DMS53 (cell line): ENCODE measurements around the gene COL2A1.
A peak's percentile ranks its signal among the peaks of the same experiment; 100 is the strongest.
"Not testable (repeated sequence)": the region's sequence is repeated elsewhere in the genome, so short reads cannot be mapped to it uniquely, and the experiment has no call there.

ENCODE experiments used
- DNase-seq: peaks from one replicate; lab custom pipeline; 2025; lab: John Stamatoyannopoulos, UW

COL2A1 gene

DNA sequence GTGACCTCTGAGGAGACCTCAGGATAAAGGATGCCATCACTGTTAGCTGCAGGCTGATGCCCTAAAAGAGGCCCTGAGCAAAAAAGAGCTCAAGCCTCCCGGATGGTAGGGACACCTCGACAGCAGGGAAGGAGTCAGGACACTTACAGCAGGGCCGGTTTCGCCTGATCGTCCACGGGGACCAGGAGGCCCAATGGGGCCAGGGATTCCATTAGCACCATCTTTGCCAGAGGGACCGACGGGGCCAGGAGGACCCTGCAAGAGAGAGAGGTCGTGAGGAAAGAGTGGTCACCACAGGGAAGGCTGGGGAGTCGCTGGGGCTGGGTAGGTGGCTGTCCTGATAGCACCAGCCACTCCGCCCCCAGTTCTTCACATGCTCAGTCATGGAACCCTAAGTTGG lies 28.5 kb downstream of the COL2A1 start:
- DNase-seq = no peak

DNA sequence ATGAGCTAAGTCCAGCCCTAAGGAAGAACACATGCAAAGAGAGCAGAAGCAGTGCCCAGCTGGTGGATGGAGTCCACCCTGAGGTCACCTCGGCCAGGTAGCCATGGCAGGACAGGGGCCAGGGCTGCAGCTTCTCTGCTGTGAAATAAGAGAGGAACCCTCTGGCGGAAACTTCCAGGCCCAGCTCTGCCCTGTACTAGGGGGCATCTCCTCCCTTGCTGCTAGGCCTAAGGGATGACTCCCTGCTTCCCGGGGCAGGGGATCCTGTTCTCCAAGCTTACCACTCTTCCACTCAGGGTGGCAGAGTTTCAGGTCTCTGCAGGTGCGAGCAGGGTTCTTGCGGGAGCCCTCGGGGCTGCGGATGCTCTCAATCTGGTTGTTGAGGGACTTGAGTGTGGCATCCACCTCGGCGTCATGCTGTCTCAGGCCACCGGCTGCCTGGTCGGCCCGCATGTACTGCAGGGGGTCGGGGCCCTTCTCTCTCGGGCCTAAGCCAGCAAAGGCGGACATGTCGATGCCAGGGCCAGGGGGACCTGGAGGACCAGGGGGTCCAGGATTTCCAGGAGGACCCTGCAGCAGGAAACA lies 29.1 kb downstream of the COL2A1 start:
- no peak for DNase-seq

DNA sequence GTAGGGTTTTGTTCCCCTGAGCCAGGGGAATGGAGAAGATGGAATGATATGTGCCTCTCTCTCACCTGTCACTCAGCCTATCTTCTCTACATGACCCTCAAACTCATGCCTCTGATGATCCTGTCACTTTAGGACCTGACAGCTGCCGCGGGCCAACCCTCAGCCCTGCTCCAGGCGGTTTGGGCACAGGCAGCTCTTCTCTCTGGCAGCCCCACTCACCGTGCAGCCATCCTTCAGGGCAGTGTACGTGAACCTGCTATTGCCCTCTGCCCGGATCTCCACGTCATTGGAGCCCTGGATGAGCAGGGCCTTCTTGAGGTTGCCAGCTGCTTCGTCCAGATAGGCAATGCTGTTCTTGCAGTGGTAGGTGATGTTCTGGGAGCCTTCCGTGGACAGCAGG lies 30.4 kb downstream of the COL2A1 start:
- no peak for DNase-seq

DNA sequence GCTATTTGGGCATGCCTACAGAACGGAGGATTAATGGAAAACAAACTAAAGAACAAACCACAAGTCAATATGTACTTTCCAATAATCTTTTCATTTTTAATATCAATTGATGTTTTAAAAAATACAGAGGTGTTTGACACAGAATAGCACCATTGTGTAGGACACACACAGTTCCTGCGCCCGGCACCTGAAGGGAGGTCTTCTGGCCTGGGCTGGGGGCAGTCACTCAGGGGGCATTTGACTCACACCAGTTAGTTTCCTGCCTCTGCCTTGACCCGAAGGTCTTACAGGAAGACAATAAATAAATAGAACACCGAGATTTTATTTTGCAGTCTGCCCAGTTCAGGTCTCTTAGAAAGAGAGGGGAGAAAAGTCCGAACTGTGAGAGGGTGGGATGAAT lies 31.4 kb downstream of the COL2A1 start:
- DNase-seq = no peak

GRCh38 chr12:47970843-47971242 lies 33.4 kb downstream of the COL2A1 start:
- DNase-seq = no peak

DNA sequence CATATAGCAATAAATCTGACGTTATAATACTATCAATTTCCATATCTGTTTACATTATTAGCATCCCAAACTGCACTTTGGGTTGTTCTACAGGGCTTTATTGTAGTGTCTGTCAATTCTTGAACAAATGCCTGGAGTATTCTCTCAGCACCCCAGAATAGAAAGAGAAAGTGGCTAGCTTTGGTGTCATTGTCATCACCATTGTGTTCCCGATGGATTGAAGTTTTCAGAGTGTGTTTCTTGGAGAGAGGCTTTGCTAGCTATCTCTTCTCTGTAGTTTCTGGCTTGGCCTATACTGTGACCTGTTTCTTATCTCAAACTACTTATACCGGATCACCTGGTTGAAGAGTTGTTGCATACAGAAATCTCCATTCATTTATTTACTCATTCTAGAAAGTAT lies 34.4 kb downstream of the COL2A1 start:
- no peak for DNase-seq

DNA sequence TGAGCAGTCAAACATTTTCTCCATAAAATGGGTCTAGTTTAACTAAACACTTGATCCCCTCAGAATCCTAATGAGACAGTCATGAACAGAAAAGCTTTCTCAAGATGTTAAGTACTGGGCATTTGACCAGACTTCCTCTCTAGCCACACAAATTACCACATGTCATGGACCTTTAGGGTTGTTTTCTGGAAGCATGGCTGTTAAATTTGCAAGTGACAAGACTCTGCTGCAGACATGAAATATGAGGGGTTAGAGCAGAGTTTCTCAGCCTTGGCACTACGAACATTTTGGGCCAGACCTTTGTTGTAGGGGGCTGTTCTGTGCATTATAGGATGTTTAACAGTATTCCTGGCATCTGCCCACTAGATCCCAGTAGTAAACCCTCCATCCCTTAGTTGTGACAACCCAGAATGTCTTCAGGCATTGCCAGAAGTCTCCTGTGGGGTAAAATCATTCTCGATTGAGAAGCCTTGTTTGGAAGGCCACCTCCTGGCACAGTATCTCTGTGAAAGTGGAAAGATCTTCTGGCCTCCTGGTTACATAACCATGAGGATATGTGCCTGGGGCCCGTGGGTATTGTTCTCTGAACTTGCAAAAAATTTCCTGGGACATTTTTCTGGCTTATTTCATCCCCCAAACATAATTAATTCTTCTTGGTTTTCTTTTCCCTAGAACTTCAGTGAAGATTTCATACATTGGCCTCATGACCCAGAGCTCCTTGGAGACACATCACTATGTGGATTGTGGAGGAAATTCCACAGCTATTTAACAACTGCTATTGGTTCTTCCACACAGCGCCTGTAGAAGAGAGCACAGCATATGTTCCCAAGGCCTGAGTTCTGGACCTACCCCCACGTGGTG lies 36.6 kb downstream of the COL2A1 start:
- DNase-seq = no peak

GRCh38 chr12:47965581-47965980 lies 38.7 kb downstream of the COL2A1 start:
- DNase-seq = no peak

- DNase-seq = peak; percentile 74
Observed at GRCh38 chr12:47964106-47964728, 40.1 kb downstream of the COL2A1 start.

- DNase-seq = peak; percentile 98
Observed at GRCh38 chr12:47963340-47964040, 40.8 kb downstream of the COL2A1 start, which contains the start of gene TMEM106C. TMEM106C (plus strand) TSS chr12:47963596; CDS start chr12:47964237, 641 bp downstream.

GRCh38 chr12:47962198-47962597 lies 42.1 kb downstream of the COL2A1 start:
- no peak for DNase-seq

DNA sequence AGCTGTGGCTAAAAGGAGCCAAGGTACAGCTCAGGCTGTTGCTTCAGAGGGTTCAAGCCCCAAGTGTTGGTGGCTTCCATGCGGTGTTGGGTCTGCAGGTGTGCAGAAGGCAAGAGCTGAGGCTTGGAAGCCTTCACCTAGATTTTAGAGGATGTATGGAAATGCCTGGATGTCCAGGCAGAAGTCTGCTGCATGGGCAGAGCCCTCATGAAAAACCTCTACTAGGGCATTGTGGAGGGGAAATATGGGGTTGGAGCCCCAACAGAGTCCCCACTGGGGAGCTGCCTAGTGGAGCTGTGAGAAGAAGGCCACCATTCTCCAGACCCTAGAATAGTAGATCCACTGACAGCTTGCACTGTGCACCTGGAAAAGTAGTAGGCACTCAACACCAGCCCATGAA lies 46.6 kb downstream of the COL2A1 start:
- DNase-seq = not testable (repeated sequence)

DNA sequence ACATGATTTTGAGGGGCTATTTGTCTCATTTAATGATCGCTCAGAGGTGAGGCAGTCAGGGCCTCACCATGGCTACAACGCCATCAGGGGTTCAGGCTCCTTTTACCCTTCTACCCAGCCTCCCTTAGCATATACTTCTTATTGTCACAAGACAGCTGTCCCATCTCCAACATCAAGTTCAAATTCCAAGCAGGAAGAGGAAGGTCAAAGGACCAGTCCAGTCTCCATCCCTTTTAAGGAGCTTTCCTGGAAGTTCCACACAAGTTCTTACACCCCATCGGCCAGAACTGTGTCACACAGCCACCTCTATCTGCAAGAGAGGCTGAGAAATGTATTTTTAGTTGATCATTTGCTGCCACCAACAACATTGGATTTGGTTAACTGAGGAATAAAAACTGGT lies 49.2 kb downstream of the COL2A1 start:
- DNase-seq = no peak

DNA sequence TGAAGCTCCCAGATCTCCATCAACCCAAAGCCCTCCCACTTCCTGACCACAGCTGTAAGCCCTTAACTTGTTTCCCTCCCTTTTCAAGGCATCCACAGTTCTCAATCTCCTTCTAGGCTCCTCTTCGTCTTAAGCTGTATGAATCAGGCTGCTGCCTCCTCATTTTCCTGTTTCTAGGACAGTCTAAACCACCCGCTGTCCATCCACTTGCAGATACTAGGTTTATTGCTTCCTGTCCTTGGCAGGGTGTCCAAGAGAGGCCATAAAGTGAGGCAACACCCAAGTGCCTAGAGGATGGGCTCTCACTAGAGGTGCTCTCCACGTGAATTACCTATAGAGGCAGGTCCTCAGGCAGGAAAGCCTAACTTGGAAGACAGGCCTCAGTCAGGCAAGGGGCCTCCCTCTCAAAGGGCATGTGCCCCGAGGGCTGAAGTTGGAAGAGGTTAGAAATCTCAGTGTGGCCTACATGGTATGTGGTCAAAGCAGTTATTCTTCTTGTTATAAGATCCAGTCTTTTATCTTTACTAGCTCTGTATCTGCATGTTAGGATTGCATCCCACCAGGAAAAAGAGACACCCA lies 49.7 kb downstream of the COL2A1 start:
- DNase-seq = no peak

DNA sequence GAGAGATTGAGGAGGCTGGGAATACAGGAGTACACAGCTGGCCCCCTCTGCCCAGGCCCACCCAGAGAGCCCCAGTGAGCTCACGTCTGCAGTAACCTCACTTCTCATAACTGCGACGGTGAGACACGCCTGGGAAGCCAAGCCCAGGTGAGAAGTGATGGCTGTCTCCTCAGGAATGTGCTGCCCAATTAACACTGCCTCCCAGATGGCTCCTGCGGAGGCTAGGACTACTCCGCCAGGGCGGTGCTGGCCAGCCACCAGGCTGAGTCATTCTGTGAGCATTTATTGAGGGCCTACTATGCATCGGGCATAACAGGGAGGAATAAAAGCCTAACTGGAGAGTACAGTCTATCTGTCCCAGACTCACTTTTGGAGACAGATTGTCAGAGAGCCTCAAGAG lies 50.2 kb downstream of the COL2A1 start:
- DNase-seq = no peak

GRCh38 chr12:47950856-47951468 lies 53.3 kb downstream of the COL2A1 start:
- DNase-seq = peak; percentile 30

DNA sequence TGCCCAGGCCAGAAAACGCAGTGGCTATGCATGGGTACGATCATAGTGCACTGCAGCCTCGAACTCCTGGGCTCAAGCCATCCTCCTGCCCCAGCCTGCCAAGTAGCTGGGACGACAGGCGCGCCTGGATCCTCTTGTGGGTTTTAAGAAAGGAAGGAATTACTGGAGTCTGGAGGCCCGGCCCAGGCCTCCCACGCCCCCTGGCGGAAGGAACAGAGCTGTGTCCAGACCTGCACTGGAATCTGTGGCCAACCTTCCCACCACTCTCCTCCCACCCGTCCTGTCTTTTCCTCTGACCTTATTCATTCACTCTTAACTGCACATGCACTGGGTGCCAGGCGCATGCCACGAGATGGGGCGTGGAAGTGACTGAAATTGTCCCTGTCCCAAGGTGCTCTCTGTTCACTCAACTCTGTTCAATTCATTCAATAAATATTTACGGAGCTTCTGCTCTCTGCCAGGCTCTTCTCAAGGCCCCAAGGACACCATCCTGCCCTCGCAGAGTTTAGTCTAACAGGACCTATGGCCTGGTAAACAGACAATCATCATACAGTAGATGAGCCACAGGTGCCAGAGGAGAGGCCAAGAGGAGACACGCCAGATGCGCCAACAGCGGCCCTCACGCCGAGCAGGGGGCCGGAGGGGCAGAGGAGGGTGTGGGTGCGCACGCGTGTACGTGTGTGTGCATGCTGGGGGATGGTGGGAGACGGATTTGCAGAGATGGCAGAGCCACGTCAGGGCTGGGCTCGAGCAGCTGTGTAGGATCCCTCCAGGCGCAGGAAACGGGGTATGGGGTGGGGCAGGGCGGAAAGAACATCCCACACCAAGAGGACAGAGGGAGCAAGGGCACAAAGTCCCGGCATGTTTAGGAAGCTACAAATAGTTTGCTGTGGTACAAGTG lies 54.6 kb downstream of the COL2A1 start:
- DNase-seq = peak; percentile 95

- DNase-seq = no peak
Observed at GRCh38 chr12:47947341-47947740, 56.9 kb downstream of the COL2A1 start.

DNA sequence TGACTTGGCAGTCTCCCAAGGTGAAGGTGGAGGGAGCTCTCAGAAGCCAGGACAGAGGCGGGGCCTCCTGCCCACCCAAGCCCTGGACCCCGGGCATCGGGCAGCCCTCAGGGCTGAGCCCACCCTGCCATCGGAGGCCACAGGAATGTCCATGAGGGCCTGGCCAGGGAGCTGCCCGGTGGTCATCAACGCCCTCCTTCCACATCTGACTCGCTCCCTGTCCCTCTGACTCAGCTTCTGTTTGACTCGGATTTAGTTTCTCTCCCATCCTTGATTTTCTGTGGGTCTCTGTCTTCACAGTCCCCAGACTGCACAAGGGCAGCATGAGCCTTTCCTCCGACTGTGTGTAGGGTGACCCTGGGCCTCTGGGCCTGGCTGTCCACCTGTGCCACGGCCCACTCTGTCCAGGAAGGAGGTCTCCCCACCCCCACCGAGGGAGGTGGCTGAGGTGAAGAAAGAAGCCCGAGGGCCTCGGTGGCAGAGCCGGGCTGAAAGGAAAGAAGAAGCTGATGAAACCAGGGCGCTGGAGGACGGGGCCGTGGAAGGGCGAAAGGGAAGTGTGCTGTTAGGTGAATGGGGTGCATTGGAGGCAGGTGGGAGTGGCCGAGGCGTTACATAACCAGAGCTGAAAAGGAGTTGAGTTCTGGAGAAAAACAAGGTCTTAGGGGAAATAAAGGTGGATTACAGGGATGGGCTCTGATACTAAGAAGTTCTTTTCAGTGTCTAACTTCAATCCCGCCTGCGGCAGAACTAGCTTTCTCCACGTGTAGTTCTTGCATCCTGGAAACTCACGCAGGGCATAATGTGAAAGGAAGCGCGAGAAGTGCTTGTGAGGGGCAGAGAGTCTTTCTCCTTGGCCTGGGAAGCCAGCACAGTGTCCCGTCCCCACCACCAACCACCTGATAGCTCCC lies 57.6 kb downstream of the COL2A1 start:
- DNase-seq = no peak

GRCh38 chr12:47945341-47945728 lies 58.9 kb downstream of the COL2A1 start:
- no peak for DNase-seq
